ENCODE results near the gene BCL2L13.
A peak's percentile ranks its signal among the peaks of the same experiment; 100 is the strongest.
"Not testable (repeated sequence)": the region's sequence is repeated elsewhere in the genome, so short reads cannot be mapped to it uniquely, and the experiment has no call there.

Gene BCL2L13

GRCh38 chr22:17695986-17696385, 57.4 kb downstream of the BCL2L13 start:
- no peak for DNase-seq (ENCODE audit: low spot score)

- DNase-seq (ENCODE audit: low spot score): not testable (repeated sequence)
Measured at GRCh38 chr22:17697196-17697595, 58.6 kb downstream of the BCL2L13 start.

GRCh38 chr22:17698276-17698675, 59.7 kb downstream of the BCL2L13 start:
- DNase-seq (ENCODE audit: low spot score): not testable (repeated sequence)

- DNase-seq (ENCODE audit: low spot score): no peak
Measured at GRCh38 chr22:17698948-17699347, 60.4 kb downstream of the BCL2L13 start.

GRCh38 chr22:17699696-17700340, 61.3 kb downstream of the BCL2L13 start:
- DNase-seq (ENCODE audit: low spot score): no peak

GRCh38 chr22:17700778-17701177, 62.2 kb downstream of the BCL2L13 start:
- DNase-seq (ENCODE audit: low spot score): no peak

GRCh38 chr22:17703811-17704210, 65.3 kb downstream of the BCL2L13 start:
- DNase-seq (ENCODE audit: low spot score): no peak

- DNase-seq (ENCODE audit: low spot score): no peak
Measured at GRCh38 chr22:17705546-17705945, 67.0 kb downstream of the BCL2L13 start.

GRCh38 chr22:17705951-17706900, 67.7 kb downstream of the BCL2L13 start:
- DNase-seq (ENCODE audit: low spot score): peak; percentile 19

GRCh38 chr22:17706947-17707346, 68.4 kb downstream of the BCL2L13 start:
- DNase-seq (ENCODE audit: low spot score): no peak

GRCh38 chr22:17707526-17707925, 69.0 kb downstream of the BCL2L13 start:
- DNase-seq (ENCODE audit: low spot score): no peak

GRCh38 chr22:17710023-17710422, 71.5 kb downstream of the BCL2L13 start:
- no peak for DNase-seq (ENCODE audit: low spot score)

- DNase-seq (ENCODE audit: low spot score): no peak
Measured at GRCh38 chr22:17712441-17712840, 73.9 kb downstream of the BCL2L13 start.

GRCh38 chr22:17716529-17716928, 78.0 kb downstream of the BCL2L13 start:
- no peak for DNase-seq (ENCODE audit: low spot score)

- DNase-seq (ENCODE audit: low spot score): no peak
Measured at GRCh38 chr22:17717708-17718107, 79.2 kb downstream of the BCL2L13 start.

GRCh38 chr22:17719911-17720310, 81.4 kb downstream of the BCL2L13 start:
- no peak for DNase-seq (ENCODE audit: low spot score)

GRCh38 chr22:17724241-17724640, 85.7 kb downstream of the BCL2L13 start:
- DNase-seq (ENCODE audit: low spot score): no peak

- no peak for DNase-seq (ENCODE audit: low spot score)
Measured at GRCh38 chr22:17724678-17725499, 86.3 kb downstream of the BCL2L13 start.

- DNase-seq (ENCODE audit: low spot score): no peak
Measured at GRCh38 chr22:17725500-17725796, 86.9 kb downstream of the BCL2L13 start.

GRCh38 chr22:17726006-17726927, 87.7 kb downstream of the BCL2L13 start:
- DNase-seq (ENCODE audit: low spot score): no peak
